NCI-H2029 treated with DMSO at 0.1 percent for 48 hours (cell line): ENCODE data around the gene ABCC1.

Source experiments
- DNase-seq: peaks from one replicate; lab custom pipeline; 2025; lab: John Stamatoyannopoulos, UW

ABCC1 gene

DNA sequence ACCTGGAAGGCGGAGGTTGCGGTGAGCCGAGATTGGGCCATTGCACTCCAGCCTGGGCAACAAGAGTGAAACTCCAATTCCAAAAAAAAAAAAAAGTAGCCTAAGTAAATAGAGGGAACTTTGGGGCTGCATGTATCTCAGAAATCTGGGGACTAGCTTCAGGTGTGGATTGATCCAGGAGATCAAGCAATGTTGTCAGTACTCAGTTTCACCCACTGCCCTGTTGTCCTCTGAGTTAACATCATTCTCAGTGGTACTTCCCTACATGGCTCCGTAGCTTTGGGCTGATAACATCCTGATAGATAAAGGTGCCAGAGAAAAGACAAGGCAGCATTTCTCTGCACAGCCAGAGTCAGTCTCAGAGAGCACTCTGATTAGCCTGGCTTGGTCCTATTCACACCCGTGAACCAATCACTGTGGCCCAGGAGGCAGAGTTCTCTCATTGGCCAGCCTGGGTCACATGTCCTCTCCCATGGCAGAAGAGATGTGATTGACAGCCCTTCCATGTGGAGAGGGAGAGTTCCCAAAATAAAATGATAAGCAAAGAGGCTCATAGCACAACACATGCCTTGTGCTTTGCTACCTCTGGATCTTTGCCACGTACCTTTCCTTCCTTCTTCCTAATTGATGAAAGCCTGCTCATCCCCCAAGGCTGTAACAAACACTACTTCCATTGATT lies 99.6 kb downstream of the ABCC1 start:
- DNase-seq = no peak

DNA sequence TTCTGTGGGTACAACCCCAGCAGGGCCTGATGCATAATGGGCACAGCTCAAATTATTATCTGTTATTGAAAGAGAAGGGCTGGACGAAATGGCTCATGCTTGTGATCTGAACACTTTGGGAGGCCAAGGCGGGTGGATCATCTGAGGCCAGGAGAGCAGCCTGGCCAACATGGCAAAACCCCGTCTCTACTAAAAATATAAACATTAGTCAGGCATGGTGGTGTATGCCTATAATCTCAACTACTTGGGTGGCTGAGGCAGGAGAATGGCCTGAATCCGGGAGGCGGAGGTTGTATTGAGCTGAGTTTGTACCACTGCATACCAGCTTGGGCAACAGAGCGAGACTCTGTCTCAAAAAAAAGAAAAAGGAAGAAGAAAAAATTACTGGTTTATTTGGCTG lies 100.7 kb downstream of the ABCC1 start:
- no peak for DNase-seq

DNA sequence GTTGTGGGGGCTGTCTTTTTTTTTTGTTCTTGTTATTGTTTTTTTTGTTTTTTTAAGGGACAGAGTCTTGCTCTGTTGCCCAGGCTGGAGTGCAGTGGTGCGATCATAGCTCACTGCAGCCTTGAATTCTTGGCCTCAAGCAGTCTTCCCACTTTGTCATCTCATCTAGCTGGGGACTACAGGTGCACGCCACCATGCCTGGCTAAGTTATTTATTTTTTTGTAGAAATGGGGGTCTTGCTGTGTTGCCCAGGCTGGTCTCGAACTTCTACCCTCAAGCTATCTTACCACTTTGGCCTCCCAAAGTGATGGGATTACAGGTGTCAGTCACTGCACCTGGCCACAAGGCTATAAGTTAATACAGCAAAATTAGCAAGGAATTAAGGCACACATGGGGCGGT lies 101.7 kb downstream of the ABCC1 start:
- DNase-seq = no peak

- DNase-seq = no peak
These were observed 103.5 kb downstream of the ABCC1 start for GRCh38 chr16:16052916-16053315.

DNA sequence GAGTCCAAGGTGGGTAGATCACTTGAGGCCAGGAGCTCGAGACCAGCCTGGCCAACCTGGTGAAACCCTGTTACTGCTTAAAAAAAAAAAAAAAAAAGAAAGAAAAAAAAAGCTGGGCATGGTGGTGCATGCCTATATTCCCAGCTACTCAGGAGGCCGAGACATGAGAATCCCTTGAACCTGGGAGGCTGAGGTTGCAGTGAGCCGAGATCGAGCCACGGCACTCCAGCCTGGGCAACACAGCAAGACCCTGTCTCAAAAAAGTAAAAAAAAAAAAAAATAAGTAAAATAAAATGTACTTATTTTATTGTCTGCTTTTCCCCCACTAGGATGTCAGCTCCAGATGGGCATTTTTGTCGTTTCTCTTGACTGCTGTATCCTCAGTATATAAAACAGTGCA lies 107.7 kb downstream of the ABCC1 start:
- no peak for DNase-seq

GRCh38 chr16:16059160-16059559 lies 109.7 kb downstream of the ABCC1 start:
- no peak for DNase-seq

DNA sequence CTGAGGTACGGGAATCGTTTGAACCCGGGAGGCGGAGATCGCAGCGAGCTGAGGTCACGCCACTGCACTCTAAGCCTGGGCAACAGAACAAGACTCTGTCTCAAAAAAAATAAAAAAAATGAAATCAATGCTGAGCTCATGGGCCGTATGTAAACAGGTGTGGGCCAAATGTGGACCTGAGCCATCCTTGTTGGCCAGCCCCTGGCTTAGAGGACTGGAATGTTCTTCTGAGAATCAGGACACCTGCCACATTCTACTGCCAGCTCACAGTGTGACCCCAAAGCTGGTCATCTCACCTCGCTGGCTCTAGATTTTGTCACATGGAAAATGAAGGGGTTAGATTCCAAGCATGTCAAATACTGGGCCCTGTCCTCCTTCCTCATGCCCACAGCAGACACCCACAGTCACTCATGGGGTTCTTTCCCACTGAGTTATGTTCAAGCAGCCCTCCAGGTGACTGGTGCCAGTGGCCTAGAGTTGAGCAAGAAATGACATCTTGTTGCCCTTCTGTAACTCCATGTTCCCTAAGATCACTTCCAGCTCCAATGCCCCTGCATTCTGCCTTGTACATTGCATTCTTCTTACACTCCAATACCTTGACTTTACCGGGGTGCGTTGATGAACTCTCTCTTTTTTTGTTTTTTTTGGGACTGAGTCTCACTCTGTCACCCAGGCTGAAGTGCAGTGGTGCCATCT lies 110.6 kb downstream of the ABCC1 start:
- no peak for DNase-seq

- no peak for DNase-seq
These were observed 112.9 kb downstream of the ABCC1 start for GRCh38 chr16:16062023-16062937.

- DNase-seq = no peak
These were observed 114.3 kb downstream of the ABCC1 start for GRCh38 chr16:16063683-16064082.

DNA sequence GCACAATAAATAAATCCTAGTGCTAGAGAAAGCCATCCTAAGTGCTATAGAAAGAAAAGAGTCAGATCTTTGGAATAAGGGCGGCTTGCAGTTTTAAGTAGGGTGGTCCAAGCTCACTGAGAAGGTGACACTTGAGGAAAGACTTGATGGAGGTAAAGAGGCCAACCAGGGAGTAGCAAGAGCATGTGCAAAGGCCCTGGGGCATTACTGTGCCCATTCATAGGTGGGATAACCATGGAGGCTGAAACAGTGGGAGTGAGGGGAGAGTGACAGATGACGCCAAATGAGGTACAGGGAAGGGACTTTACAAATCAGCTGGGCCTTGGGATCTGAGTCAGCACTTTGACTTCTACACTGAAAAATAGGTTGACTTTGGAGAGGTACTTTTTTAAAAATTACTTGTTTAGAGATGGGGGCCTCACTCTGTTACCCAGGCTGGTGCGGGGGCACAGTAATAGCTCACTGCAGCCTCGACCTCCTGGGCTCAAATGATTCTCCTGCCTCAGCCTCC lies 115.5 kb downstream of the ABCC1 start:
- no peak for DNase-seq

DNA sequence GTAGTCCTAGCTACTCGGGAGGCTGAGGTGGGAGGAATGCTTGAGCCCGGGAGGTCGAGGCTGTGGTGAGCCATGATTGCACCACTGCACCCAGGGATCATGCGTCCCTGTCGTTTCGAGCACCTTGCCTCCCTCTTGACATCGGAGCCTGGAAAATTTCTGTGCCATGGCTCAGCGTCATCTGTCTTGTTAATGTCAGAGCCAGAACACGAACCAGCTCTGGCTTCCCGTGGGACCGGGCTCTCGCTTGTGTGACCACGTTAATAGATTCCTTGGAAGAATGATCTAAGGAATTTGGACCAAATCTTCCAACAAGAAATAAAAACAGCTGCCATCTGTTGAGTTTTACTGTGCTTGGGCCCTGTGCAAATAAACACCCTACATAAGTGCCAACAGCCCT lies 117.7 kb downstream of the ABCC1 start:
- no peak for DNase-seq

- DNase-seq = no peak
These were observed 122.3 kb downstream of the ABCC1 start for GRCh38 chr16:16071631-16072244.

- DNase-seq = no peak
These were observed 123.7 kb downstream of the ABCC1 start for GRCh38 chr16:16073001-16073545.

GRCh38 chr16:16073891-16074881 lies 124.8 kb downstream of the ABCC1 start:
- DNase-seq = no peak

GRCh38 chr16:16075488-16076422 lies 126.3 kb downstream of the ABCC1 start:
- no peak for DNase-seq

DNA sequence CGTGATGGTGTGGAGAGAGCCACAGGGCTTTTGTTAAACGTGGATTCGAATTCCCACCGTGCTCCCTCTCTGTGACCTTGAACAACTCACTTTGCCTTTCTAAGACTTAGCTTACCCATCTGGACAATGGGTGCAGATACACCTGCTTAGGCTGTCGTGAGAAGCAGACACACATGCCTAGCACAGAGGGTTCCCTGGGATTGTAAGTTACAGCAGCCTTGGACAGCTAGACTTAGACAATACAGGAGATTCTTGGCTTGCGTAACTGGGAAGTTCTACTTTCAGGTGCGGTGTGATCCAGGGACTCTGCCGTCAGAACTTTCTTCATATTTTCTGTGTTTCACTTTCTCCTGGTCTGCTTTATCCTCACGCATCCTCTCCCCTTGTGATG lies 127.0 kb downstream of the ABCC1 start:
- no peak for DNase-seq

DNA sequence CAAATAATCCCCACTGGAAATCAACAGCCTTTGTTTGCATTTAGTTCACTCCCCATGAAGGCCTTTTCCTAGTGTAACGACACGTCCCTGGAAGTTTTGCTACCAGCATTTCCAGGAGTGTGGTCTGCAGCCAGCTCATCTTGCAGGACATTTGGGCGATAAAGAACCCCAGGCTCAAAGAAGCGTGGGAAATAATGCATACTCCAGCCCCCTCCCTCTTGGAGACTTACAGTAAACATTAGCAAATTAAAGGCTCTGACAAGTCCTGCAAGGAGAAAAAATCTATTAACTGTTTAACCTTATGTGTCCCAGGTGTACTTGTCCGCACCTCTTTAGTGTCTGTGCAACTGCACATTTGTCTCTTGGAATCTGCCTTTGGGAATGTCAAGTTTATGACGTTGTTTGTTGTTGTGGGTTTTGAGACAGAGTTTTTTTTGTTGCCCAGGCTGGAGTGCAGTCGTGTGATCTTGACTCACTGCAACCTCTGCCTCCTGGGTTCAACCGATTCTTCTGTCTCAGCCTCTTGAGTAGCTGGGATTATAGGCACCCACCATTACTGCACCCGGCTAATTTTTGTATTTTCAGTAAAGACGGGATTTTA lies 131.1 kb downstream of the ABCC1 start:
- DNase-seq = no peak

- no peak for DNase-seq
These were observed 131.7 kb downstream of the ABCC1 start for GRCh38 chr16:16081141-16081540.

GRCh38 chr16:16082255-16082654 lies 132.8 kb downstream of the ABCC1 start:
- no peak for DNase-seq
